RCC 7860 (cell line): ENCODE results near the gene MASP1.

Experiments used
- DNase-seq: peaks from one replicate; pipeline ENCODE4 v3.0.0-alpha.2; 2015; ENCODE audit warnings: low spot score
- FAIRE-seq: peaks from 2 replicates; lab custom pipeline; 2012; peaks lifted over from hg19 to GRCh38; lab: Jason Lieb, UNC

MASP1 gene

DNA sequence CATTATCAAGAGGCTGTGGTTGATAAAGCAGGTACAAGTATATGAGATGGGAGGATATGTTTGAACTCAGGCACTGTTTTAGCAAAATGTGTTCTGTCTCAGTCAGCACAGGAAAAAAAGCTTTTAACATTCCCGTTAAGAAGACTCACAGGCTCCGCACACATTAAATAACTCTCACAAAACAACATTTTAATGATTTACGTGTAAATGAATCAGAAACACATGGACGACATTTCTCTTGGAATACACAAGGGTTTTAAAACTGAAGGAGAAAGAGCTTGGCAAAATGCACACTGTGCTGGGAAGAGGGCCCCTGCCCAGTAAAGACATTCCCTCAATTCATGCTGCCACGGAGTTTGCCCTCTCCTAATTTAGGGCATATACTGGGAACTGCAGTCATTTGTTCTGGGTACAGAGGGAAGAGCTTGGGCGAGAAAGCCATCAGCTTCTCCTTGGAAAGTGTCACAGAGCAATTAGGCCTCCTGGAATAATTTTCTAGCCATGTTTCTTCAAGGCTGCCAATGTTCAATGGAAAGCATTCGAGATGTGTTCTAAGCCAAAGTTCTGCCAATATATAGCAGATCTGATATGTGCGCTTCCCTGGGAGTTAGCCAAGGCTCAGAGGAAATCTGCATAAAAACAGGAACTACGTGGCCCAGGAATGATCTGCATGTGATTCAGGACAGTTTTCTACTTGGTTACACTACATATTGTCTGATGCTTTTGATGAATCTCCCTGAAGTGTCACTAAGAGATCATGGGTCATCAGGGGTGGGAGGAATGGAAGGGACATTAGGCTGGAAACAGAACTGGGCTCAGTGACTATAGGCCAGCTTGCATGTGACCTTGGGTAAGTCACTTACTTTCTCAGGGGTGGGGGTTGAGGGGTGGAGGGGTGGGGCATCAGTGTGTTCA lies 2.2 kb upstream of the MASP1 start:
- no peak for DNase-seq
- FAIRE-seq: no peak

DNA sequence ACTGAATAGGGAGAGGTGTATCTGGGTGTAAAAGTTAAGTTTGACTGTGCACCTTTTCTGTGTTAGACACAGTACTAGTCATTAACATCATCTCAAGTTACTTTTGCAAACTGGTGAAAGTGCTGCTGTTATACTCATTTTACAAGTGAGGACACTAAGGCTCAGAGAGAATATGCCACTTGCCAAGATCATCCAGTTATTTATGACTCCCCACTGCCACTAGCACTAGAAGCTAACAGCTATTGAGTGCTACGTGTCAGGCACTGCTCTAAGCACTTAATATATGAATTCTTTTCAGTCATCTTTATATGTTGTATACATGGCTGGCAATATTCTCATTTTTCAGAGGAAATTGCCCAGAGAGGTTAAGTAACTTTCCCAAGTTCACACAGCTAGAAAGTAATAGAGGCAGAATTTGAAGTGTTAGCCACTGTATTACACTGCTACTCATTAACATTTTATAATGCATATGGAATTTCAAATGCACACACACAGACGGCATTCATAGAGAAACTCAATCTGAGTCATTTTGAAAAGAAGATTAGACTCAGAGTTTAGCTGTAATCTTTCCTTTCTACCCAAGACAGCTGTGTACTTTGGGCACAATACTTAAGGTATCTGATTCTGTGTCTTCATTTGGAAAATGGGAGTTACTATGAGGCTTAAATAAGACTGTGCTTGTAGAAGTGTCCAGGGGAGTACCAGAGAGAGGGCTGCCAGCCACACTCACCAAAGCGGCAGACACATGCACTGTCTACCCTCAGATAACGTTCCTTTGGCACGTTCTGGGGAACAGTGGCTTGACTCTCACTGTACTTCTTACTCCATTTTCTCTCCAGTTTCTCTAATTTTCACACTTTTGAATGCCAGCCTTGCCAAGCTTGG lies 1.3 kb upstream of the MASP1 start:
- DNase-seq (no peak), FAIRE-seq (no peak)

DNA sequence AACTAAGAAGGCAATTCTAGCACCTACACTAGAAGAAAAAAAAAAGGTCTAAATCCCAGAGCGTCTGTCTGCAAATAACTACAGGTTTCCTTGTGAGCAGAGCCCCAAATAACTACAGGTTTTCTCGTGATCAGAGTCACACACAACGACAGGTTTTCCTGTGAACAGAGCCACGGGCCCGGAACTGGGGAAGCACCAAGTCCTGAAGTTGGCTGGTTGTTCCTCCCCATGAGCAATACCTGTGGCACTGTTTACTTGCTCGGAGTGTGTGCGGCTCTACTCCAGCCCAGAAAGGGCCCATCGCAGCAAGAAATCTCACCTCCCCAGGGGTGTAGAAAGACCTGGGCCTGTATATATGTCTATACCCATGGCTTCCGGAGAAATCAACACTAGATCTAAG lies 644 bp upstream of the MASP1 start:
- no peak for DNase-seq
- FAIRE-seq: no peak

DNA sequence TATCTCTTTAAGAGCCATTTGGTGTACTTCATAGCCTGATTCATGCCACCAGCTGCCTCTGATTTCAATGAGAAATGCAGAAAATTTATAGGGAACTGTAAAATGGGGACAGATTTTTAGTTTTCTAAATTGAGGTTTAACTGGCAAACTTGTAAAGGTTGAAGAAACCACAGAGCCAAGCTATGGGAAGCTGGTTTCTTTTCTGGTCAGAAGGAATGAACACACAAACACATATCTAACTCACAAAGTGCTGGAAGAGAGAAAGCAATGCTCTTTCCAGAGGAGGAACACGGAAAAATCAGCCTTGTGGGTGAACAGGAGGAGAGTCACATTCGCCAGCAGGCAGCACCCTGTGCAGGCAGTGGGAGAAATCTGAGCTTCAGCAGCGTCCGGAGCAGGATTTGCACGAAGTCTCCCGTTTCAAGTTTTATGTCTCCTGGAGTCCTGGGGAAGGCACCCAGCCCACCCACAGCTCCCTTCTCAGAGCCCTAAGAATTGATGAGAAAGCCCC lies 481 bp downstream of the MASP1 start:
- DNase-seq (no peak), FAIRE-seq (no peak)

DNA sequence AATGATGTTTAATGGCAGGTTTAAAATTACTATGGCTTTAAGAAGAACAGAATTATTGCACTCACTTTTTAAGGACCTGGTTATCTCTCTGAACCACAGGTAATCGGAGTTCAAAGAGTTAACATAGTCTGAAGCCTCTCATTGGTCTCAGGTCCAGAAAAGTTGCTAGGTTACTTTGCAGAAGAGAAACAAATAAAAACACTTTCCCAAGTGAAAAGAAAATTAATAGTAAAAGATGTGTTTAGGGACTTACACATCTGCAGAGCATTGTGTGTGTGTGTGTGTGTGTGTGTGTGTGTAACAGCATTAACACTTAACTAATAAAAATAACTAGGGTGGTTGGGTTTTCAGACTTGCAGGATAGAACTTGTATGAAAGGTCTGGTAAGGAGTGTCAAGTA lies 1.0 kb downstream of the MASP1 start:
- DNase-seq: no peak
- FAIRE-seq: no peak

GRCh38 chr3:187288855-187289605 lies 2.5 kb downstream of the MASP1 start:
- FAIRE-seq (no peak), DNase-seq (no peak)

GRCh38 chr3:187288131-187288854 lies 3.2 kb downstream of the MASP1 start:
- DNase-seq (no peak), FAIRE-seq (no peak)

DNA sequence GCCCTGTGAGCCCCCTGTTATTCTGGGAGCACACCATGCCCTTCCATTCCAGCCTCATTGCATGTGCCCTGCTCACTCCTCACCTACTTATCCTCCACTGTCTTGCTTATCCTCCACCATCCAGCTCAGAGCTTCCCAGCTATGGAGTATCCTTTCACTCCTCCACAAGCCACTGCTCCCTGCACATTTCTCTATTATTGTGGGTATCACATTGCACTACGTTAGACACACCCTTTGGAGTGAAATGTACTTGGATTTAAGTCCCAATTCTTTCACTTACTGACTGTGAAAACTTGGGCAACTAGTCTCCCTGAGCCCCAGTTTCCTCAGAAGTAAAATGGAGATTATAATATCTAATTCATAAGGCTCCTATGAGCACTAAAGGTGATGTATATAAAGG lies 4.3 kb downstream of the MASP1 start:
- FAIRE-seq: no peak

GRCh38 chr3:187286467-187287059 lies 5.0 kb downstream of the MASP1 start:
- DNase-seq: peak; percentile 9
- FAIRE-seq: no peak

More for the DNA sequence above, 4.3 kb downstream of the MASP1 start:
- no peak for DNase-seq

- DNase-seq (no peak), FAIRE-seq (no peak)
These were observed 10.3 kb downstream of the MASP1 start for GRCh38 chr3:187281191-187281714.

- DNase-seq (no peak), FAIRE-seq (no peak)
These were observed 10.9 kb downstream of the MASP1 start for GRCh38 chr3:187280644-187281043.

- DNase-seq (no peak), FAIRE-seq (no peak)
These were observed 14.4 kb downstream of the MASP1 start for GRCh38 chr3:187277129-187277462.

- no peak for FAIRE-seq
These were observed 15.0 kb downstream of the MASP1 start for GRCh38 chr3:187276397-187277128.

DNA sequence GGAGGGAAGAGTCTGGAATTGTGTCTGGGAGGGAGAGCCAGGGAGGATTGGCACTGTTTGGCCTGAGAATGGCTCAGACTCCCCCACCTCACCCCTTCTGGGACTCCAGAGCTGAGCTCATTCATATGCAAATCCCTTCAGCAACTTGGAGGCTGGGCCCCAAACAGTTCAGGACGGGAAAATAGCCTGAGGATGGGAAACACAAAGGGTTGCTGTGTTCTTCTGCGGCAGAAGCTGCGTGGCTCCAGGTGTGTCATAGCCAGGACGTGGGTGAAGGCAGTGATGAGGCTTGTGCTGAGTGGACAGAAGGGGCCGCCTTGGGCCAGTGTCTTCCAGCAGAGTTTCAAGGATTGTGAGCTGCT lies 16.6 kb downstream of the MASP1 start:
- DNase-seq: no peak
- FAIRE-seq: no peak

More at GRCh38 chr3:187276397-187277128, 15.0 kb downstream of the MASP1 start:
- DNase-seq: no peak

DNA sequence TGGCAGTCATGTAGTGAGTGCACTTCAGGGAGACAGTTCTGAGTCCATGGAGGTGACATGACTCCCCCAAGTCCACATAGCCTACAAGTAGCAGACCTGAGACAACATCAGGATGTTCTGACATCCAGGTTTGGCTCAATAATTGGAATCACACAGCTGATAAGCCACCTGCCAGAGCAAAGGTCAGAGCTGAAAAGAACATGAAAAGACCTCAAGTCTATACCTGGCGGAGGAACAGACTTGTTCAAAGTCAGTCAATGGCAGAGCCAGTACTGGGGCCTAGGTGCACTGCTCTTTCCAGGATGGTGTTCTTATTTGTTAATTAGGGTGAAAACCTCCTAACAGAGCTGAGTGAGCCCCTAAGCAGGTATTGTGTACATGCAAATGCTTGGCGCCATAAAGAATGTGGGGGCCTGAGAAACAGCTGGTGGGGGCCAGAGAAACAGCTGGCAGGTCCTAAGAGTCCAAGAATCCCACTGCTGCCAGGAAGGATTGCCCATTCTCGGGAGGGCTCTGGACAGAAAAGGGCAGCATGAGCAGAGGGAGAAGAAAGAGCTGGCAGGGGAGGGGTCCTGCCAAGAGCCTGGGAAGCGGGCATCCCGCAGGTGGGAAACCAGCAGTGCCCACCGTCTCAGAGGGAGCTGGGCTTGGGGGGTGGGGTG lies 17.1 kb downstream of the MASP1 start:
- FAIRE-seq: no peak

DNA sequence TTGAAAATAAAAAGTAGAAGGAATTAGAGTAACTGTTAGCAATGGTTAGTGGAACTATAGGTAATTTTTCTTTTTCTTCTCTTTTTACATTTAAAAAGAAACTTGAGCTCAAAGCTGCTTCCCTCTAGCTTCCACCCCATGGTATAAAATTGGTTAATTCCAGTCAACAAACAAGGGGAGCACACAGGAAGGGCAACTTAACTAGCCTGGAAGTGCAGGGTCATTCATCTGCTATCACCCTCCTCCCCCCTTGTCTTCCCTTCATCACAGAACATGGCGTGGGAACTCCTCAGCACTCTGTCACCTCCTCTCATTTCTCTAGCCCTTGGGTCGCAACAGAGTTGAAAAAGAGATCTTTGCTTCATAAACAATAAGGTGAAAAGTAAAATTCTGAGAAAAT lies 20.0 kb downstream of the MASP1 start:
- FAIRE-seq: no peak

More for the DNA sequence above, 17.1 kb downstream of the MASP1 start:
- no peak for DNase-seq

DNA sequence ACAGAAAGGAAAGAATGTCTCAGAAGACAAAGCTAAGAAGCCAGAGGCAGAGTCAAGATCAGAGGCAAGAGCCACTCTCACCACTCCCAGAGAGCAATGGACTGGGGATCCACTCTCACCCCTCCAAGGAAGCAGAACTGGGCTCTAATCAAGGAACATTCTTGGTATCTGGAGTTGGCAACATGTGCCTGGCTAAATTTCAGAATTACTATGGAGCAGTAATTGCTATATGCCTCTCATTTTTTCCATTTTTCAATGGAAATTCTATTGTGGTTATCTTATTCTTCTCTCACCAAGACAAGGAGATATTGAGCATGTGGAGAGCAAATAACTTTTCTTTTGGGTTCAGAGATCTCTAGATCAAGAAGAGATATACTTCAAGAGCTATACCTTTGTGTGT lies 22.1 kb downstream of the MASP1 start:
- FAIRE-seq (no peak), DNase-seq (no peak)

More for the DNA sequence above, 20.0 kb downstream of the MASP1 start:
- no peak for DNase-seq

GRCh38 chr3:187267306-187267705 lies 24.2 kb downstream of the MASP1 start:
- no peak for FAIRE-seq

More at GRCh38 chr3:187267306-187267705, 24.2 kb downstream of the MASP1 start:
- DNase-seq: no peak
